Measurements from ENCODE around the gene CALML3. TPM values are rescaled to one million over a fixed set of nuclear protein-coding genes. Genes with fewer than 3 reads are reported as not detected.

Gene CALML3
- total and polyA plus RNA-seq, 10 of the 15 experiments (the other 5 are each of a cell fraction or from before 2014, with no cell fraction given) = not detected

- H3K79me2 ChIP-seq (ENCODE audit: control insufficient read depth, insufficient read depth, low read length) = no peaks in the 10 kb centered on the region
- no peak overlapping the region for H2AFZ ChIP-seq (ENCODE audit: control insufficient read depth, low read depth, low read length)
- ChIA-PET CTCF (interaction anchor here (1.4 kb wide), 1 partner anchor 9 kb away, joined by 4 read pairs; no protein-coding TSS in a partner anchor), RAD21 (ENCODE audit: unreplicated experiment) (no interaction called here), POLR2A (interaction anchor here (0.9 kb wide), 1 partner anchor 45 kb away, joined by 3 read pairs; no protein-coding TSS in a partner anchor), SMC1A (ENCODE audit: uncharacterized antibody, unreplicated experiment) (no interaction called here)
- no peak overlapping the region for H3K4me3 ChIP-seq
- no peak for DNase-seq (ENCODE audit: low read depth, low spot score)
- no peak overlapping the region for H3K9ac ChIP-seq (ENCODE audit: control insufficient read depth, insufficient read depth, low read length)
- H3K27me3 ChIP-seq (replicated peaks in 1 of 2; ENCODE audit: control insufficient read depth in 2 of 2, insufficient read depth in 2 of 2, low read length in 1 of 2) = peaks cover 5 to 7% of the 10 kb centered on the region in 2 experiments
- no peak for FAIRE-seq
- H3K4me1 ChIP-seq (ENCODE audit: control insufficient read depth, insufficient read depth, low read length) = no peaks in the 10 kb centered on the region
- no peaks in the 10 kb centered on the region for H4K20me1 ChIP-seq (ENCODE audit: control insufficient read depth, insufficient read depth)
- H3K9me3 ChIP-seq (replicated peaks; ENCODE audit: control insufficient read depth, insufficient read depth, low read length) = peaks cover 3% of the 10 kb centered on the region; the same call in 2 of the 3 replicates
- in situ Hi-C loops (cut with MboI) = no loop called here
- no TSS peak for BruUV-seq (replicated peaks)
- H3K36me3 ChIP-seq (ENCODE audit: control insufficient read depth in 2 of 2, insufficient read depth in 2 of 2, low read length in 1 of 2) = no peaks in the 10 kb centered on the region
- no peak overlapping the region for H3K27ac ChIP-seq (ENCODE audit: control insufficient read depth, insufficient read depth)
- 54% methylated on average over 27 of the region's 27 CpGs for WGBS (ENCODE audit: insufficient coverage, insufficient replicate concordance, low lambda C conversion rate, missing lambda C conversion rate)
- no peak for TF ChIP-seq RCOR1 (conservative IDR thresholded peaks at IDR 0.05; ENCODE audit: low read depth, low read length)
- no peak for TF ChIP-seq BACH1 (IDR thresholded peaks at IDR 0.05; ENCODE audit: borderline replicate concordance)
- TF ChIP-seq ZNF687 (IDR thresholded peaks at IDR 0.05) = no peak
- no peak for TF ChIP-seq CEBPZ (IDR thresholded peaks at IDR 0.05; ENCODE audit: low read depth, low read length)
- TF ChIP-seq CREM (IDR thresholded peaks at IDR 0.05; ENCODE audit: low read depth) = no peak
- intact Hi-C loops (cut with micrococcal nuclease; ENCODE audit: unreplicated experiment) = no loop called here
- ATAC-seq = no peak
- no peak overlapping the region for H3K4me2 ChIP-seq (ENCODE audit: control insufficient read depth, insufficient read depth)
Measured at GRCh38 chr10:5488272-5489161, 36.2 kb upstream of the CALML3 start.

All from GM12878 (cell line).